ENCODE data around the gene LMO7.
"Not testable (repeated sequence)": the region's sequence is repeated elsewhere in the genome, so short reads cannot be mapped to it uniquely, and the experiment has no call there.

LMO7 gene

DNA sequence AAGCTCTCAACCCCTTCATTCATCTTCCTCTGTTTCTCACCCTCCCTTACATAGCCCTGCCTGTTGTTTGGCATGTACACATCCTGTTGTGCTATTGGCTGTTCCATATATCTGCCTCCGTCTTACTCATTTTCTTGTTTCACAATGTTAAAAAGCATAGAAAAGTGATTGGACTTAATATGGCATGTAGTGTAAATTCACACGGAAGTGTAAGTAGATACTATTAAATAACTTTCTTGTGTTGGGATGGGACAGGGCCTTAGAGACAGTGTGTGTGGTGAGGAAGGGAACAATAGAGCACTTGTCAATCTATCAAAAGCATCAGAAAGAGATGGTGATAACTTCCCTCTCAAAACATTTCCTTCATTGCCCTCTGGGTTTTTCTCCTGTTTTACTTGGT lies 12.3 kb downstream of the LMO7 start:
- DNase-seq = no peak

DNA sequence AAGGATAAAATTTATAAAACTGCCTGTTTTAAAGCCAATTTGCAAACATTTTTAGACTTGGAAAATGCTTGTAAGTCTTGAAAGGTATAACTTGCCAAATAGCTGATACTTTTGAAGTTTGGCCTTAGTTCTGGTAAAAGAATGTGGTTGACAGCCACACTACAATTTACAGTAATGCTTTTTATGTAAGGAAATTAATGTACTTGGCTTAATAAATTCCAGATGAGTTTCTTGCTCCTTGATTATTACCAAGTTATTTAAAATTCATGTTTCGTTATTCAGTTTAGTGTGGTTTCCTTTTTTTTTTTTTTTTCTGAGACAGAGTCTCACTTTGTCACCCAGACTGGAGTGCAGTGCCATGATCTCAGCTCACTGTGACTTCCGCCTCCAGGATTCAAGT lies 14.9 kb downstream of the LMO7 start:
- no peak for DNase-seq

DNA sequence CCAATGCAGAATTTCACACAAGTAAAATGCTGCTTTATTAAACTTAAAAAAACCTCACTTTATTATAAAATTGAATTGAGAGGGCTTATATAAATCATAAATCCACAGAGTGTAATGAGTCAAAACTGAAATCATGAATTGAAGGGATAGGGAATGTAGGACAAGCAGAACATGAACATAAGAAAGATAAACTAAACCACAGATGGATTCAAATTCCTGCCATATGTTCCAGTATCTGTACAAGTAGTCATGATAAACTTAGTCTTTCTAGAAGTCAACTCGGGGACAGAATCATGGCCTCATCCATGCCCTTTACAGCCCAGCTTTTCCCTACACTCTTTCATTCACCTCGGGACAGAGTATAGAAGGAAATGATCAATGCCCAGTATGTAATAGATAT lies 16.6 kb downstream of the LMO7 start:
- DNase-seq = no peak

DNA sequence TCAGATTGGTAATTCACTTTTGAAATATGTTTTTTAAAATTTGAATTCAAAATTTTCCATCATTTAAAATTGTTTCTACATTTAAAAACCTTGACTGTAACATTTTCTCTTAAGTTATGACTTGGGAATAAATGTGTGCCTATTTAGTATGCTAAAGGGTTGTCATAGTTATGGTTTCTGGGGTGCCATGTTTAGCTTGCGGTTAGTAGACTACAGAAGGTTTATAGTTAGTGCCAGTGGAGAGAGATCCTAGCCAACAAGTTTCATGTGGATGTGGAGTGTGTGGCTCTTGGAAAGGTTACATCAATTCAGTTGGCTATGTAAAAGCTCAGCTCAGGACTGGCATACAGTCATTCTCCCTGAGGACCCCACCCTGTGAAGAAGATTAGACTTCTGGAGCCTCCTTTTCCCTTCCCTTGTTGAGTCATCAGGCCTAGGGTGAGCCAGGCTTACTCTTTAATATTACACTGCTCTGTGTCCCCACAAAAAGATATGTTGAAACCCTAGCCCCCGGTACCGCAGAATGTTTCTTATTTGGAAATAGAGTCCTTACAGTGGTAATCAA lies 20.4 kb downstream of the LMO7 start:
- DNase-seq = no peak

DNA sequence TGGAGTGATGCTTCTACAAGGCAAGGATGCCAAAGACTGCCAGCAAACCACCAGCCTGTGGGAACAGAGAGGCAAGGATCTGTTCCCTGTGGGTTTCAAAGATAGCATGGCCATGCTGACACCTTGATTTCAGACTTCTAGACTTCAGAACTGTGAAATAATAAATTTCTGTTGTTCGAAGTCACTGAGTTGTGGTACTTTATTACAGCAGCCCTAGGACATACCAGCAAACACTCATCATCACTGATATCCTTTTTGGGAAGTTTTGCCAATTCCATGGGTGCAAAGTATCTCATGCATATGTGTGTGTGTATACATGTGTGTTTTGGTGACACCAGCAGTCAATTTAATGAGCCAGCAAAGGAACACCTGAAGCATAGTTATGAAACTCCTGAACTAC lies 21.0 kb downstream of the LMO7 start:
- DNase-seq = no peak

DNA sequence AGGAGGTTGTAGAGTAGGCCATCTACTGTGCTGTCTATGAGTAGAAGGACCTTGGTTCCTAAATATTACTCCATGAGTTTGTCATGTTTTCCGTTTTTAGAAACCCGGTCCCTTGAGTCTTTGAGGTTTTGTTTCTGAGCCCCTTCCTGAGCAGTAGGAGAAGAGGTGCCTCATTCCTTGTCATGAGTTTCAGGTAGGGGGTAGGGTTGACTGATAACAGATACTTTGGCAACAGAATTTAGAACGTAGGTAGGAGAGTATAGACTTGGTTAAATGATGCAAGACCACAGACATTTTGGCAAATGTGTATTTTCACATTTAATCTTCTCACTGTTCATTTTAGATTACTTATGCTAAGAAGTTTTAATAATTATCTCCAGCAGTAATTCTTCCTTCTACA lies 24.6 kb downstream of the LMO7 start:
- DNase-seq = no peak

DNA sequence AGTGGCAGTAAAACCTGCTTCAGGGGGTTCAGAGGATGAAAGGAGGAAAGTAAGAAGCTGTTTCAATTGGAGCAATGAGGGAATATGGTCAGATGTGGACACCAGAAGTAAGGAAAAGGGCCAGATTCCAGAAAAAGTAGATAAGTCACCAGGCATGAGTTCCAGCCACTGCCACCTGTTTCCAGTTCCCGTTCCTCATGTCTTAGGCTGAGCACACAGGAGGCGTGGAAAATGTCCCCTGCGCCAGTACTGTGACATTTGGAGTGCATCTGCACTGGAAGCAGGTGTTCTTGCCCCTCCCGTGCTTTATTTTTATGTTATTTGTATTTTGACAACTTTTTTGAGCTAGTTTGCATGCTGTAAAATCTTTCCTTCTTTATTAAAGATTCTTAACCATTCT lies 25.3 kb downstream of the LMO7 start:
- no peak for DNase-seq

DNA sequence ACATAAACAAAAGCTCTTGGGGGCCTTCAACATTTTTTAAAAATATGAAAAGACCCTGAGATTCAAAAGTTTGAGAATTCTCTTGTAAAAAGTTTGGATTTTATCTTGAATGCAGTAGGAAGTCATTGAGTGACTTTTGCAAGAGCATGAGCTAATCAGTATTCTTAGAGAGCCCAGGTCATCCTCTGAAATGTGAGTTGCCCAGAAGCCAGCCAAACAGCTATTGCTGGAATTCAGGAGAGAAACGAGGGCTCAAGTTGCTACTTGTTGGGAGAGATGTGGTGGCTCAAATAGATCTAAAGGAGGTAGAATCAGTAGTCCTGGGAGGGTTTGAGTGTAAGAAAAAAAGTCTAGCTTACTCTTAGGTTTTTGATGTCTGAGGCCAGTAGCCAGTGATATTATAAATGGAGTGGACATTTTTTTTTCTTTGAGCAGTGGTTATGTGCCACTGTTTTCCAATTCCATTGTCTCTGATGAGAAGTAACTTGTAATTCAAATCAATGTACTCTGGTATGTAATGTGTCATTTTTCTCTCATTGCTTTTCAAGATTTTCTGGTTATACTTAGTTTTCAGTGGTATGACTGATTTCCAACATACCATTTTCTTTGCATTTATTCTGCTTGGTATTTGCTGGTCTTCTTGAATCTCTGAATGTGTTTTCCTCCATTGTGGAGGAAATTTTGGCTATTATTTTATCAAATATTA lies 30.7 kb downstream of the LMO7 start:
- DNase-seq = no peak

DNA sequence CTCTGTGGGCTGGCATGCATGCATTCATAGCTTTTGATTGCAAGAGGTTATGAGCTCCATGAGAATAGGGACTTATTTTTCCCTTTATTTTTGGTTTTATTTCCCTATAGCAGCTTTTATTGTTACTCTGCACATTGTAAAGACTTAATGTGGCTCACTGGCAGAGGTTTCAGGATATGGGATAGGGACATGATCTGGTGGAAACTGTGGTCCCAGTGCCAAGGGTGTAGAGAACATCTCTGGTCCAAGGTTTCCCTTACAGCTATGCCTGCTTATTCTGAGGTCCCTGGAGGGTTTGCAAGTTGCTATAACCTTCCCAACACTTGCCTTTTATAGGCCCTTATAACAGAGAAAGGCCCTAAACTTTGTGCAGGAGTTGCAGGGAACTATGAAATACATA lies 33.6 kb downstream of the LMO7 start:
- no peak for DNase-seq

DNA sequence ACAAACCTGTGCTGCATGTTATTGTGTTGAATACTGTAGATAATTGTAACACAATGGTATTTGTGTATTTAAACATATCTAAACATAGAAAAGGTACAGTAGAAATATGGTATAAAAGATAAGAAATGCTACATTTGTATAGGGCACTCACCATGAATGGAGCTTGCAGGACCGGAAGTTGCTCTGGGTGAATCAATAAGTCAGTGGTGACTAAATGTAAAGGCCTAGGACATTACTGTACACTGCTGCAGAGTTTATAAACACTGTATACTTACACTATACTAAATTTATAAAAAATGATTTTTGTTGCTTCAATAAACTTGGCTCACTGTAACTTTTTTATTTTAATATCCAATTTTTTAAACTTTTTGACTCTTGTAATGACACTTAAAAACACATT lies 34.4 kb downstream of the LMO7 start:
- DNase-seq = no peak

DNA sequence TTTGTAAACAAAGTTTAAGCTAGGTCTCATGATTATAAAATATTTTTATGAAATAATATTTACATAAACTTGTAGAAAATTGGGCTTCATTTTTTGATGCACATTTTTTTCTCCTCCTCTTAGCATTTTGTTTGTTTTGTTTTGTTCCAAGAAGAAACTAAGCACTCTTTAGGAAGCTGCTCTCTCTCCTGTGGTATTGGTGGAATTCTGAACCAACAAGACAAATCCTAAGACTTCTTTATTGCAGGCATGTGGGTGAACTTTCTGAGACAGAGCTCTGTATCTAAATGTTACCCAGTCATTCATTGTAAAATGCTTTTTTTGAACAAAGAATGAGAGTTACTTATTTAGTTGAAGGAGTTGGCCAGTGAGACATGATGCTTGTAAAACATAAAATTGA lies 39.3 kb downstream of the LMO7 start:
- no peak for DNase-seq

DNA sequence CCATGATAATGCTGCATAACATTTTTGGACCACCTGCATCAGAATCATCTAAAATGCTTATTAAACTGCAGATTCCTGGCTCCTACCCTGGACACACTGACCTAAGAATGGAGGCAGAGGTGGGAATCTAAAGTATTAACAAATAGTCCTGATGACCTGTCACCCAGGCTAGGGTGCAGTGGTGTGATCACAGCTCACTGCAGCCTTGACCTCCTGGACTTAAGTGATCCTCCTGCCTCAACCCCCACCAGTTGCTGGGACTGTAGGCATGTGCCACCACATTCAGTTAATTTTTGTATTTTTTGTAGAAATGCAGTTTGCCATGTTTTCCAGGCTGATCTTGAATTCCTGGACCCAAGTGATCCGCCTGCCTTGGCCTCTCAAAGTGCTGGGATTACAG lies 43.3 kb downstream of the LMO7 start:
- DNase-seq = no peak

DNA sequence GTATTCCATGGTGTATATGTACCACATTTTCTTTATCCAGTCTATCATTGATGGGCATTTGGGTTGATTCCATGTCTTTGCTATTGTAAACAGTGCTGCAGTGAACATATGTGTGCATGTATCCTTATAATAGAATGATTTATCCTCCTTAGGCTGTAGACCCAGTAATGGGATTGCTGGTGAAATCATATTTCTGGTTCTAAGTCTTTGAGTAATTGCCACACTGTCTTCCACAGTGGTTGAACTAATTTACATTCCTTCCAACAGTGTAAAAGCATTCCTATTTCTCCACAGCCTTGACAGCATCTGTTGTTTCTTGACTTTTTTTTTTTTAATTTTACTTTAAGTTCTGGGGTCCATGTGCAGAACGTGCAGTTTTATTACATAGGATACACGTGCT lies 44.1 kb downstream of the LMO7 start:
- DNase-seq = not testable (repeated sequence)

DNA sequence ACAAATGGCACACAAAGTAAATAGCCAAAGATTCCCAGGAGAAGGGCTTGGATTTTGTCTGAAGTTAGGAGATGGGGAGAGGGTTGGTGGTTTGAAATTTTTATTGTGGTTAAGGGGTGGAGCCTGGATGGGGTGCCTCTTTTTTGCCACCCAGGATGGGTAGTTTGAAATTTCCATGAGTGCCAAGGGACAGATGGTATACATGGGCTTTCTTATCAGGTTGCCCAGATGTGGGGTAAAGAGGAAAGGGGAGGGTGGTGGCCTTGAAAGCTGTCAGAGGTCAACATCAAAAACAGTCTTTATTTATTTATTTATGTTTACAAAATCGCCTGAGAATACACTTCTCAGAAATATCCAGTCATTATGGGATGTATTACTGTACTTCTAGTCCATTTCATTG lies 46.2 kb downstream of the LMO7 start:
- DNase-seq = no peak

DNA sequence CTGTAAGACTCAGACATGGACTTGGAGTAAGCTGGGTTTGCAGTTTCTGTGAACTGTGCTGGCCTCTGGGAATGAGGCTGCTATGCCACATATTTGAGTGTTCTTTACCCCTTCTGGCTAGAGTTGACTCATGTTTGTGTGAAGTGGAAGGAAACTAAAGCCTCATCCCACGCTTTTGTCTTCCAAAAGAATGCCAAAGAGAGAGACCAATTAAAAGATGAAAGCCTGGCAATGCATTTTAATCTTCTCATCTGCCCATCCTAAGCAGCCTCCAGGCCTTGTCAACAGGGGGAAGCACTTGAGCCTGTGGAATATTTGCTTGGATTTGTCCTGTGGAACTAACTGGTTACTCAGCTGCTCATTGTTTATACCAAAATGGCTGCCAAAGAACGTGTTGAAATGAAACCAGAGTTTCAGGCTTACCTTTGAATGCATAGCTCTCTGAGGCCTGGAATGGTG lies 49.1 kb downstream of the LMO7 start:
- DNase-seq = no peak

DNA sequence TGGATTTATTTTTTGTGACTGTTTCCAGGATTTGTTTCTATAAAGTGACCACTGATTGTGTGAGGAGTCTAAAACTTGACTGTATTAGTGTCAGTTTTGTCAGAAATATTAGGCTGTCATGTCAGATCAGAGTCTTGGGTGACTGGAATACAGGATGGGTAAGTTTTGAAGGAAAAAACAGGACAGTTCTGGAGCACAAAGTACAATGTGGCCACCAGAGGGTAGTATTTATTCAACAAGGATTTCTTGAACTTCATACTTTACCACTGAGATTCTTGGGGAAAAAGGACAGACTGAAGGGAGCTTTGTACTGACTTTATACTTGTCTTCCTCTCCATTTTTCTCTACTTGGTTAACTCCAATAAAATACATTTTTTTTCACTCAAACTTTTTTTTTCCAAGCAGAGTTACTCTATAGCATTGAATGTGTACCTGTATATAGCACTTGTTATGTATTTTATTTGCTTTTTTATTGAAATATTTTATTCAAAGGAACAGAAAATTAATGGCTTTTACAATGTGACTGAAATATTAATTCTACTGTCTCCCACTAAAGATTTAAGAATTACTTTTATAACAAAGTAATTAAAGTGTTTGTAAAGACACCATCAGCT lies 51.1 kb downstream of the LMO7 start:
- DNase-seq = no peak

DNA sequence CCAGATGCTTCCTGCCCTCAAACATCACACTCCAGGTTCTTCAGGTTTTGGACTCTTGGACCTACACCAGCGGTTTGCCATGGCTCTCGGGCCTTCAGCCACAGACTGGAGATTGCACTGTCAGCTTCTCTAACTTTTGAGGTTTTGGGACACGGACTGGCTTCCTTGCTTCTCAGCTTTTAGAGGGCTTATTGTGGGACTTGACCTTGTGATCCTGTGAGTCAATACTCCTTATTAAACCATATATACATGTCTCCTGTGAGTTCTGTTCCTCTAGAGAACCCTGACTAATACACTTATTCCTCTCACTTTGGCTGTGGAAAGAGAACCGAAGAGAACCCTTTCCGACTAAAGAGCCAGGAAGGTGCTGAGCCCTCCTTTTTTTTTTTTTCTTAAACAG lies 53.6 kb downstream of the LMO7 start:
- DNase-seq = no peak

DNA sequence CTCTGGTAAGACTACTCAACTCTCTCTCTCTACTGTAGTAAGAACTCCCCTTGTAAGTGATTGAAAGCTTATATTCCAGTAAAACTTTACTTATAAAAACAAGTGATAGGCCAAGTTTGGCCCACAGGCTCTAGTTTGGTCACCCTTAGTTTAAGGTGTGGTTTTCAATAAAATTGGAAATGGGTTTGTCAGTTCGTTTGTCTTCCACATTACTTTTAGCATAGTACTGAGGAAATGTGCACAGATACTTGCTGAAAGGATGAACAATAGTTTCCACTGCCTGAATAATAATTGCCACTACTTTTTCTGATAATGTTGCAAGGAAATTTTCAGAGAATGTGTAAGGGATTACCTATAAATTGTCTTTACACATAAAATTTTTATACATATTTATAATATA lies 54.5 kb downstream of the LMO7 start:
- no peak for DNase-seq

DNA sequence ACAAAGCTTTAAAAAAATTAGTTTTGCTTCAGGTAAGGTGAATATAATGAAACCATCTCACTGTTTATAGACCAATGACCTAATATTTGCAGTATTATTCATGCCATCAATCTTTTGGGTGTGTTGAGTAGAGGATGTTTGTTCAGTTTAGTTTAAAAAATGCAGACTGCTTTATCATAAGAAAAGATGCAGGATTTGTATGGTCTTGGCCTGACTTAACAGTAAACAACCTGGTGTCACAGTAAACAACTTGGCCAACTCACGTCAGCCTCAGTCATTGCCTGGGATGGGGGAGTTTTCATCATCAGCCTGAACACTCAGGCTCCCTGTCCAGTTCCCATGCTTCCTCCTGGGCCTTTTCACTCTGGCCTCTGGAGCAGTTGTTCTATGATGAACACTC lies 55.1 kb downstream of the LMO7 start:
- DNase-seq = no peak

DNA sequence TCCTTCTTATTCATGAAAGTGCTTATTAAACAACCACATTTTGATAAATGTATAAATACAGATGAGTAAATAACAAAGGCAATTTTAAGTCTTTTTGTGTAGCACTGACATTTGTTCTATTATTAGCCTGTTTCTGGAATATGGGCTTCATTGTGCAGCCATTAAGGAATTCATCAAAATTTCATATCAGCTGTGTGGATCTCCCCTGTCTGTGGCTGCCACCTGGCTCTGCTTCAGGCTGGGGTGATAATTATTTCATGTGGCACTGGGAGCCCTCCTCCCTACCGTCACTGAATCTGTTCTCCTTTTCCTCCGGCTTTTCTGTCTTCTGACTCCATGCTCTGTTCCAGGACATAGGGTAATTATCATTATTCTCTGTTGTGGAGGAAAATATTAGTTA lies 57.1 kb downstream of the LMO7 start:
- no peak for DNase-seq

DNA sequence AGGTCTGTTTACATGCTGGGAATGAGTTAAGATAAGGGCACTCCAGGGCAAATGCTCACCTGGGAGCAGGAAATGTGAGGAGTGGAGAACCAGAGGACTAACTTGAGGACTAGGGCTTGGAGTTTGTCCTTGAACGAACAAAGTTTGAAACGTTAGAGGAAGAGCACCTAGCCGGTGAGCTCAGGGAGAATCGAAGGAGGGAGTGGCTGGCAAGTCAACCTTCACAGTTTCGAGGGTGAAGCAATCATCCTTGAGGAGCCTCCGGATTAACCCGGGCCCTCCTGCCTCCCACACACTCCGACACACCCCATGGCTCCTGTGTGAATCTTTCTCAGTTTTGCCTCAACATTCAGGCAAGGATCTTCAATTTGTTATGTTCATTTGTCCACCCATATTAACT lies 58.6 kb downstream of the LMO7 start:
- no peak for DNase-seq

DNA sequence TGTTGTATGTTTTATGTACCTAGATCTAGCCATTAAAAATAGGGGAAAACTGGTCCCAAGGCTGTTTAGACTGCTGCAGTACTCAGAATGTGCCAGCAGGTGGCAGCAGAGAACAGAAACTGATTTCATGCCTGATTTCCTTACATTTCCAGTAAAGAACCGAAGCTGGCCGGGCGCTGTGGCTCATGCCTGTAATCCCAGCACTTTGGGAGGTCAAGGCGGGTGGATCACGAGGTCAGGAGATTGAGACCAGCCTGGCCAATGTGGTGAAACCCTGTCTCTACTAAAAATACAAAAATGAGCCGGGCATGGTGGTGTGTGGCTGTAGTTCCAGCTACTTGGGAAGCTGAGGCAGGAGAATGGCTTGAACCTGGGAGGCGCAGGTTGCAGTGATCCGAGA lies 59.8 kb downstream of the LMO7 start:
- not testable (repeated sequence) for DNase-seq

DNA sequence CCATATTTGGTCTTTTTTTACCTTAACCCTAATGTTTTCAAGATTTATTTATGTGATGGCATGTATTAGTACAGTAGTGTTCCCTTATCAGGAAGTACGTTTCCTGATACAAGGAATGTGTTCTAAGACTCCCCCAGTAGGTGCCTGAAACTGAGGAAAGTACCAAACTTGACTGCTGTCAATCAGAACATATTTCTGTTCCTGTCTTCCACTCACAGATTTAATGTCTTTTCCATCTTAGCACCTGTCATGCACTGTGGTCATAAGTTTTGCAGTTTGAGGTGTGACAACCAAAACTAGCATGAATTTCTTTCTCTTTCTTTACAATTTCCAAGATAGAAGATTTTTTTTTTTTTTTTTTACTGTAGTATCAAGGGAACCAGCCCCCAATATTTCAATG lies 62.9 kb downstream of the LMO7 start:
- DNase-seq = no peak

DNA sequence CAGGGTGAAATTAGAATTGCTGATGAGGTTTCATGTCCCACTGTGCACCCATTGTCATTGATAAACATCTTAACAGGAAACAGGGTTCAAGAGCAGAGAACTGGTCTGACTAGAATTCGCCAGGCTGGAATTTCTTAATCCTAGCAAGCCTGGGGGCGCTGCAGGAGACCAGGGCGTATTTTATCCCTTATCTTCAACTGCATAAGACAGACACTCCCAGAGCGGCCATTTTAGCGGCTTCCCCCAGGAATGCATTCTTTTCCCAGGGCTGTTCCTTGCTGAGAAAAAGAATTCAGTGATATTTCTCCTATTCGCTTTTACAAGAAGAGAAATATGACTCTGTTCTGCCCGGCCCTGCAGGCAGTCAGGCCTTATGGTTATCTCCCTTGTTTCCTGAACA lies 63.6 kb downstream of the LMO7 start:
- DNase-seq = not testable (repeated sequence)

DNA sequence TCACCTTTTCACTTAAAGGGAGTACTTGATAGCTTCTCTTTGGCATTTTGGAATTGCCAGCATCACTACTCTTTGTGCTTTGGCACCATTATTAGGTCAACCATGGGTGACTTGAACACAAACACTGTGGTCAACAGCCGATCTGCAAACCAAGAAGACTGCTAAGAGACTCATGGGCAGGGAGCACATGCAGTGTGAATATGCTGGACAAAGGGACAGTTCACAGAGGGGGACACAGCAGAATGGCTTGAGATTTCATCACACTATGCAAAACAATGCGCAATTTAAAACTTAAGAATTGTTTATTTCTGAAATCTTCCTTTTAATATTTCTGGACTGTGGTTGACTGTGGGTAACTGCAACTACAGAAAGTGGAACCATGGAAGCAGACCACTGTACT lies 64.4 kb downstream of the LMO7 start:
- DNase-seq = no peak
